Liver (tissue), 9 donors: ENCODE measurements around the gene SAMD4B. TPM values are rescaled to one million over a fixed set of nuclear protein-coding genes. Genes with fewer than 3 reads are reported as not detected.

ENCODE experiments used
- DNase-seq: peaks from one replicate; pipeline ENCODE4 v3.0.0-alpha.2; 2017; ENCODE audit warnings: low spot score
- H3K27ac ChIP-seq, 2 donors: one replicate each; pipeline ENCODE4 v1.7.0; 2013; ENCODE audit warnings: inconsistent platforms in 2 of 2, low read length in 2 of 2, control low read depth in 1 of 2, low read depth in 1 of 2, mild to moderate bottlenecking in 1 of 2
- H3K27me3 ChIP-seq, 4 donors: one replicate each; pipeline versions ENCODE4 v1.6.1 to v1.7.0; 2013; ENCODE audit warnings: low read length in 3 of 4, inconsistent platforms in 1 of 4, mild to moderate bottlenecking in 1 of 4, moderate library complexity in 1 of 4; ENCODE audit not compliant: control insufficient read depth in 4 of 4, insufficient read depth in 4 of 4
- H3K36me3 ChIP-seq, 4 donors: one replicate each; pipeline versions ENCODE4 v1.6.1 to v1.7.0; 2013; ENCODE audit warnings: low read length in 3 of 4, mild to moderate bottlenecking in 3 of 4, low read depth in 1 of 4, moderate library complexity in 1 of 4; ENCODE audit not compliant: control insufficient read depth in 4 of 4, insufficient read depth in 3 of 4
- H3K4me1 ChIP-seq, 4 donors: one replicate each; pipeline versions ENCODE4 v1.6.1 to v1.7.0; 2013; ENCODE audit warnings: low read length in 3 of 4, mild to moderate bottlenecking in 3 of 4, moderate library complexity in 1 of 4; ENCODE audit not compliant: control insufficient read depth in 4 of 4, insufficient read depth in 4 of 4
- H3K4me3 ChIP-seq, 3 donors: one replicate each; pipeline versions ENCODE4 v1.6.1 to v1.7.0; 2013; ENCODE audit warnings: low read length in 3 of 3, control low read depth in 1 of 3, low read depth in 1 of 3, mild to moderate bottlenecking in 1 of 3
- H3K9ac ChIP-seq, 2 donors: one replicate each; pipeline ENCODE4 v1.7.0; 2013; ENCODE audit warnings: low read length in 2 of 2, mild to moderate bottlenecking in 2 of 2, moderate library complexity in 2 of 2, control low read depth in 1 of 2, low read depth in 1 of 2
- H3K9me3 ChIP-seq, 4 donors: one replicate each; pipeline versions ENCODE4 v1.6.1 to v1.7.0; 2013; ENCODE audit warnings: low read length in 3 of 4; ENCODE audit not compliant: control insufficient read depth in 4 of 4
- EGR1 ChIP-seq, 2 donors: IDR thresholded peaks; 2 replicates each; pipeline ENCODE4 v1.6.1; 2016 to 2018; ENCODE audit warnings: antibody characterized with exemption in 2 of 2, low read depth in 2 of 2
- FOXA1 ChIP-seq: IDR thresholded peaks from 2 replicates; pipeline ENCODE4 v1.6.1; 2016; ENCODE audit warnings: antibody characterized with exemption
- FOXA2 ChIP-seq: IDR thresholded peaks from 2 replicates; pipeline ENCODE4 v1.6.1; 2016; ENCODE audit warnings: antibody characterized with exemption
- HNF4A ChIP-seq, 2 donors: conservative IDR thresholded peaks; 2 replicates each; pipeline ENCODE4 v1.6.1; 2016; ENCODE audit warnings: antibody characterized with exemption in 2 of 2, mild to moderate bottlenecking in 2 of 2
- HNF4G ChIP-seq: IDR thresholded peaks from 2 replicates; pipeline ENCODE4 v1.6.1; 2016; ENCODE audit warnings: antibody characterized with exemption
- JUND ChIP-seq, 2 donors: IDR thresholded peaks; 2 replicates each; pipeline ENCODE4 v1.6.1; 2016; ENCODE audit warnings: antibody characterized with exemption in 2 of 2
- NR2F2 ChIP-seq: IDR thresholded peaks from 2 replicates; pipeline ENCODE4 v1.6.1; 2016; ENCODE audit warnings: antibody characterized with exemption
- RAD21 ChIP-seq, 2 donors: IDR thresholded peaks; 2 replicates each; pipeline ENCODE4 v1.6.1; 2016; ENCODE audit warnings: antibody characterized with exemption in 2 of 2, mild to moderate bottlenecking in 2 of 2
- RXRA ChIP-seq, 2 donors: IDR thresholded peaks; 2 replicates each; pipeline ENCODE4 v1.6.1; 2017 to 2018; ENCODE audit warnings: antibody characterized with exemption in 2 of 2, mild to moderate bottlenecking in 1 of 2
- SP1 ChIP-seq: IDR thresholded peaks from 2 replicates; pipeline ENCODE4 v1.6.1; 2018; ENCODE audit warnings: antibody characterized with exemption, mild to moderate bottlenecking
- TAF1 ChIP-seq: conservative IDR thresholded peaks from 2 replicates; pipeline ENCODE4 v1.6.1; 2016; ENCODE audit warnings: antibody characterized with exemption, mild to moderate bottlenecking
- YY1 ChIP-seq: IDR thresholded peaks from 2 replicates; pipeline ENCODE4 v1.6.1; 2016; ENCODE audit warnings: antibody characterized with exemption, mild to moderate bottlenecking
- WGBS: extraction: QIAGEN DNeasy Blood & Tissue Kit; methylation state at CpG from one replicate; pipeline ENCODE4 v1.1.7; 2013; 5-methylcytosine and 5-hydroxymethylcytosine counted together
- polyA plus RNA-seq, 2 donors: library from polyadenylated mRNA; stranded (reverse) in 1 of 2; unstranded in 1 of 2; fragments of 200-250 nt in 1 of 2; fragments of >200 nt in 1 of 2; fragmentation: Nextera tagmentation in 1 of 2; extraction: Ambion mirVana in 1 of 2; gene quantifications; one replicate each; pipeline versions ENCODE4 v1.2.1 to v1.2.3, GENCODE V29; 2013 to 2015
- total RNA-seq, 2 donors: library from RNA; depleted of rRNA; stranded (reverse); fragments of >200 nt; gene quantifications; one replicate each; pipeline ENCODE4 v1.2.3, GENCODE V29; 2014
- TF ChIP-seq, protein P1 (sequence below): IDR thresholded peaks from 2 replicates; pipeline ENCODE4 v1.6.1; 2016; ENCODE audit warnings: antibody characterized with exemption
- TF ChIP-seq, protein P2 (sequence below): fragments of 150-350 bp; IDR thresholded peaks from 2 replicates; pipeline ENCODE4 v1.5.1; 2017; ENCODE audit warnings: improper control_type of control experiment, low read depth, low read length; ENCODE audit not compliant: missing input control
- TF ChIP-seq, protein P3 (sequence below): IDR thresholded peaks from 2 replicates; pipeline ENCODE4 v1.6.1; 2016; ENCODE audit warnings: antibody characterized with exemption
- TF ChIP-seq, protein P4 (sequence below): IDR thresholded peaks from 2 replicates; pipeline ENCODE4 v1.6.1; 2016; ENCODE audit warnings: antibody characterized with exemption, mild to moderate bottlenecking
- TF ChIP-seq, protein P5 (sequence below): IDR thresholded peaks from 2 replicates; pipeline ENCODE4 v1.6.1; 2016; ENCODE audit warnings: antibody characterized with exemption
- donor health status: healthy.
- donor health status: healthy.
- donor health status: healthy.
- donor health status: healthy.
- donor health status: healthy.

Gene SAMD4B
- total and polyA plus RNA-seq, 4 donors = 17.3 to 39.4 (median 30.5) TPM

DNA sequence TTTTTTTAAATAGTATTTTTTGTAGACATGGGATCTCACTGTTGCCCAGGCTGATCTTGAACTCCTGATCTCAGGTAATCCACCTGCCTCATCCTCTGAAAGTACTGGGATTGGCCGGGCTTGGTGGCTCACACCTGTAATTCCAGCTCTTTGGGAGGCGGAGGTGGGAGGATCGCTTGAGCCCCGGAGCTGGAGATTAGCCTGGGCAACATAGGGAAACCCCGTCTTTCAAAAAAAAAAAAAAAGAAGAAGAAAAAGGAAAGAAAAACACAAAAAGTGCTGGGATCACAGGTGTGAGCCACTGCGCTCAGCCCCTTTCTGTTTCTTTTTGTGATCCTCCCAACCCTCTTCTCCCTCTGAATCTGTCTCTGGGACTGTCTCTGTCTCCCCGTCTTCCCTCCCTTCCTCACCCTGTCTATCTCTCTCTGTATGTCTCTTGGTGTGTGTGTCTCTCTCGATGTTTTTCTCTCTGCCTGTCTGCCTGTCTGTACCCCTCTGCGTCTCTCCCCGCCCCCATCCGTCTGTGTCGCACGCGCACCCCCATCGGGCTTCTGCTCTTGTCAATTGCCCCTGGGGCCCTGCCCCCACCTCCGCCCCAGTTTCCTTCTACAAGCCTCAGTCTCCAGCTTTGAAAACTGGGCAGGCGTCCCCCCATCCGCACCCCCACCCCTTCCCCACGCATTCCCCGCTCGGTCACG, 63.9 kb downstream of the SAMD4B start:
- peak overlapping the region; percentile 57 to 94 (median 65) for H3K4me3 ChIP-seq
- H3K27me3 ChIP-seq = no peaks in the 10 kb centered on the region
- H3K9ac ChIP-seq = peak overlapping the region; percentile 59 to 75
- H3K9me3 ChIP-seq = no peaks in the 10 kb centered on the region
- peaks cover 0 to 9% (median 0%) of the 10 kb centered on the region in 4 donors for H3K36me3 ChIP-seq
- peak overlapping the region; percentile 94 to 95 for H3K27ac ChIP-seq
- 13% methylated on average over 22 of the region's 22 CpGs for WGBS
- no peak for DNase-seq
- peaks cover 11 to 29% (median 19%) of the 10 kb centered on the region in 4 donors for H3K4me1 ChIP-seq
- TF ChIP-seq EGR1 (IDR thresholded peaks at IDR 0.05; ENCODE audit: low read depth in 2 of 2) = peak in 1 of 2 donors; percentile 24
- TF ChIP-seq, protein P1, sequence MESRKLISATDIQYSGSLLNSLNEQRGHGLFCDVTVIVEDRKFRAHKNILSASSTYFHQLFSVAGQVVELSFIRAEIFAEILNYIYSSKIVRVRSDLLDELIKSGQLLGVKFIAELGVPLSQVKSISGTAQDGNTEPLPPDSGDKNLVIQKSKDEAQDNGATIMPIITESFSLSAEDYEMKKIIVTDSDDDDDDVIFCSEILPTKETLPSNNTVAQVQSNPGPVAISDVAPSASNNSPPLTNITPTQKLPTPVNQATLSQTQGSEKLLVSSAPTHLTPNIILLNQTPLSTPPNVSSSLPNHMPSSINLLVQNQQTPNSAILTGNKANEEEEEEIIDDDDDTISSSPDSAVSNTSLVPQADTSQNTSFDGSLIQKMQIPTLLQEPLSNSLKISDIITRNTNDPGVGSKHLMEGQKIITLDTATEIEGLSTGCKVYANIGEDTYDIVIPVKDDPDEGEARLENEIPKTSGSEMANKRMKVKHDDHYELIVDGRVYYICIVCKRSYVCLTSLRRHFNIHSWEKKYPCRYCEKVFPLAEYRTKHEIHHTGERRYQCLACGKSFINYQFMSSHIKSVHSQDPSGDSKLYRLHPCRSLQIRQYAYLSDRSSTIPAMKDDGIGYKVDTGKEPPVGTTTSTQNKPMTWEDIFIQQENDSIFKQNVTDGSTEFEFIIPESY = no peak
- no peak for TF ChIP-seq HNF4A (conservative IDR thresholded peaks at IDR 0.05)
- TF ChIP-seq, protein P2, sequence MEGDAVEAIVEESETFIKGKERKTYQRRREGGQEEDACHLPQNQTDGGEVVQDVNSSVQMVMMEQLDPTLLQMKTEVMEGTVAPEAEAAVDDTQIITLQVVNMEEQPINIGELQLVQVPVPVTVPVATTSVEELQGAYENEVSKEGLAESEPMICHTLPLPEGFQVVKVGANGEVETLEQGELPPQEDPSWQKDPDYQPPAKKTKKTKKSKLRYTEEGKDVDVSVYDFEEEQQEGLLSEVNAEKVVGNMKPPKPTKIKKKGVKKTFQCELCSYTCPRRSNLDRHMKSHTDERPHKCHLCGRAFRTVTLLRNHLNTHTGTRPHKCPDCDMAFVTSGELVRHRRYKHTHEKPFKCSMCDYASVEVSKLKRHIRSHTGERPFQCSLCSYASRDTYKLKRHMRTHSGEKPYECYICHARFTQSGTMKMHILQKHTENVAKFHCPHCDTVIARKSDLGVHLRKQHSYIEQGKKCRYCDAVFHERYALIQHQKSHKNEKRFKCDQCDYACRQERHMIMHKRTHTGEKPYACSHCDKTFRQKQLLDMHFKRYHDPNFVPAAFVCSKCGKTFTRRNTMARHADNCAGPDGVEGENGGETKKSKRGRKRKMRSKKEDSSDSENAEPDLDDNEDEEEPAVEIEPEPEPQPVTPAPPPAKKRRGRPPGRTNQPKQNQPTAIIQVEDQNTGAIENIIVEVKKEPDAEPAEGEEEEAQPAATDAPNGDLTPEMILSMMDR = no peak
- no peak for TF ChIP-seq TAF1

DNA sequence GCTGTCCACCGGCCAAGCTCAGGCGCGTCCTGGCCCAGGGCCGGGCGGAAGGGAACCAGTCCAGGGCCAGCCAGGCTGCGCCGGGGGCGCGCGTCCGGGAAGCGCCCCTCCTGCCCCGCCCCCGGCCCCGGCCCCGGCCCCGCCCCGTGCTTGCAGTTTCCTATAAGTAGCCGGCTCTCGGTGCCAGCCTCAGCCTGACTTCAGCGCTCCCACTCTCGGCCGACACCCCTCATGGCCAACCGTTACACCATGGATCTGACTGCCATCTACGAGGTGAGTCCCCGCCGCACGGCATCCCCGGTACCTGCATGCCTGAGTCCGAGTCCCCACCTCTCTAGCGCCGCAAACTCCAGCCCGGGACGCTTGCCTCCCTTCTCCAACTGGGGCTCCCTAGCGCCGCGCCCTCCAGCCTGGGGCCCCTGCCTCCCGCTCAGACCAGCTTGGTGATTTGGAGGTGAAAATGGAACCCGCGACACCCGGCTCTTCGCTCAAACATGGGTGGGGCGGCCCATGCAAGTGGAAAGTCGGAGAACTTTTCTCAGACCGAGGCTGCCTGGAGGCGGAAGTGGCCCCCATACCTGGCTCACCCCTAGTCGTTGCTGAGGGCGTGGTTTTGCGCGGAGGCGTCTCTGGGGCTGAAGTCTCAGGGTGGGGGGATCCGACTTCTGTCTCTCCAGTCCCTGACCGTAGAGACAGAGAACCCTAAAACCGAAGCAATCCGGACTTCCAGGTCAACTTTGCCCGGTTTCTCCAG, 64.6 kb downstream of the SAMD4B start, which contains the start of gene ZFP36:
ZFP36 (plus strand) TSS at position 192 of the 754 bp plus-strand sequence; CDS start at position 250, 58 bp downstream.
- peaks cover 10 to 29% (median 18%) of the 10 kb centered on the region in 4 donors for H3K4me1 ChIP-seq
- peak; percentile 88 for DNase-seq
- WGBS = under 1% methylated on average over 56 of the region's 56 CpGs
- peak within 1 kb of the TSS; percentile 98 to 99 for H3K9ac ChIP-seq
- peak within 1 kb of the TSS; percentile 89 to 95 (median 94) for H3K4me3 ChIP-seq
- H3K27ac ChIP-seq = peak within 1 kb of the TSS; percentile 94 to 95
- H3K9me3 ChIP-seq = no peaks in the 10 kb centered on the region
- H3K27me3 ChIP-seq = no peaks in the 10 kb centered on the region
- H3K36me3 ChIP-seq = peaks cover 0 to 9% (median 0%) of the 10 kb centered on the region in 4 donors
- TF ChIP-seq EGR1 (IDR thresholded peaks at IDR 0.05; ENCODE audit: low read depth in 2 of 2) = peak; percentile 3 to 51
- peak; percentile 37 for TF ChIP-seq SP1
- TF ChIP-seq HNF4G = no peak
- TF ChIP-seq FOXA1 = no peak
- TF ChIP-seq, protein P3, sequence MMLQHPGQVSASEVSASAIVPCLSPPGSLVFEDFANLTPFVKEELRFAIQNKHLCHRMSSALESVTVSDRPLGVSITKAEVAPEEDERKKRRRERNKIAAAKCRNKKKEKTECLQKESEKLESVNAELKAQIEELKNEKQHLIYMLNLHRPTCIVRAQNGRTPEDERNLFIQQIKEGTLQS = no peak
- TF ChIP-seq, protein P2 = no peak
- peak in 1 of 2 donors; percentile 34 for TF ChIP-seq JUND (IDR thresholded peaks at IDR 0.05)
- TF ChIP-seq HNF4A (conservative IDR thresholded peaks at IDR 0.05) = peak in 1 of 2 donors; percentile 9
- no peak for TF ChIP-seq RAD21 (IDR thresholded peaks at IDR 0.05)
- TF ChIP-seq FOXA2 = no peak
- TF ChIP-seq, protein P4, sequence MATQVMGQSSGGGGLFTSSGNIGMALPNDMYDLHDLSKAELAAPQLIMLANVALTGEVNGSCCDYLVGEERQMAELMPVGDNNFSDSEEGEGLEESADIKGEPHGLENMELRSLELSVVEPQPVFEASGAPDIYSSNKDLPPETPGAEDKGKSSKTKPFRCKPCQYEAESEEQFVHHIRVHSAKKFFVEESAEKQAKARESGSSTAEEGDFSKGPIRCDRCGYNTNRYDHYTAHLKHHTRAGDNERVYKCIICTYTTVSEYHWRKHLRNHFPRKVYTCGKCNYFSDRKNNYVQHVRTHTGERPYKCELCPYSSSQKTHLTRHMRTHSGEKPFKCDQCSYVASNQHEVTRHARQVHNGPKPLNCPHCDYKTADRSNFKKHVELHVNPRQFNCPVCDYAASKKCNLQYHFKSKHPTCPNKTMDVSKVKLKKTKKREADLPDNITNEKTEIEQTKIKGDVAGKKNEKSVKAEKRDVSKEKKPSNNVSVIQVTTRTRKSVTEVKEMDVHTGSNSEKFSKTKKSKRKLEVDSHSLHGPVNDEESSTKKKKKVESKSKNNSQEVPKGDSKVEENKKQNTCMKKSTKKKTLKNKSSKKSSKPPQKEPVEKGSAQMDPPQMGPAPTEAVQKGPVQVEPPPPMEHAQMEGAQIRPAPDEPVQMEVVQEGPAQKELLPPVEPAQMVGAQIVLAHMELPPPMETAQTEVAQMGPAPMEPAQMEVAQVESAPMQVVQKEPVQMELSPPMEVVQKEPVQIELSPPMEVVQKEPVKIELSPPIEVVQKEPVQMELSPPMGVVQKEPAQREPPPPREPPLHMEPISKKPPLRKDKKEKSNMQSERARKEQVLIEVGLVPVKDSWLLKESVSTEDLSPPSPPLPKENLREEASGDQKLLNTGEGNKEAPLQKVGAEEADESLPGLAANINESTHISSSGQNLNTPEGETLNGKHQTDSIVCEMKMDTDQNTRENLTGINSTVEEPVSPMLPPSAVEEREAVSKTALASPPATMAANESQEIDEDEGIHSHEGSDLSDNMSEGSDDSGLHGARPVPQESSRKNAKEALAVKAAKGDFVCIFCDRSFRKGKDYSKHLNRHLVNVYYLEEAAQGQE = peak; percentile 29
- TF ChIP-seq TAF1 = peak; percentile 75
- peak; percentile 72 for TF ChIP-seq YY1
- TF ChIP-seq, protein P1 = peak; percentile 17
- TF ChIP-seq, protein P5, sequence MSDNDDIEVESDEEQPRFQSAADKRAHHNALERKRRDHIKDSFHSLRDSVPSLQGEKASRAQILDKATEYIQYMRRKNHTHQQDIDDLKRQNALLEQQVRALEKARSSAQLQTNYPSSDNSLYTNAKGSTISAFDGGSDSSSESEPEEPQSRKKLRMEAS = peak; percentile 43
- TF ChIP-seq RXRA (IDR thresholded peaks at IDR 0.05) = peak in 1 of 2 donors; percentile 24
- peak; percentile 38 for TF ChIP-seq NR2F2
